ENCODE results near the gene FAM187B.
"Not testable (repeated sequence)": the region's sequence is repeated elsewhere in the genome, so short reads cannot be mapped to it uniquely, and the experiment has no call there.

The FAM187B gene

DNA sequence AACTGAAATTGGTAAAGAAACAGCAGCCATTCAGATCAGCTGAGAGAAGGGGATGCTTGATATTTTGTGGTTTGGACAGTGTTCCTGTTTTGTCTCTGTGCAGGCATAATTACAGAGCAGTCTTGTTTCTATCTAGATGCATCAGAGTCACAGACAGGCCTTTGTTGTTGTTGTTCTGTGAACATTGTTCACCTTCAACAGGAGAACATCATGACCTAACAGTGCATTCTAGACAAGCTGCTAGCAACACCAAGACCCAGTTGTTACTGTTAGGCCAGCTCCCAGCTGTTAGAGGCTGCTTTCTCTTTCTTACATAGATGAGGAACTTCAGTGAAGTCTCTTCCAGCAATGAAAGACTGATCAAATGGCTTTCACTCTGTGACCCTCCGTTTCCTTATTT is 11.8 kb upstream of the FAM187B start:
- Histone ChIP-seq H3K27me3 (ENCODE audit: insufficient read depth, poor library complexity, severe bottlenecking) (peaks cover 3% of the 10 kb centered on the region), H3K27ac (replicated peaks) (no peak overlapping the region), H3K4me3 (replicated peaks; ENCODE audit: insufficient read depth, low read length) (no peak overlapping the region)
- TF ChIP-seq SPI1 (IDR thresholded peaks at IDR 0.05; ENCODE audit: borderline replicate concordance, low read depth), result peak; percentile 59; the same call in 1 of the 2 replicates
- TF ChIP-seq, protein P1, sequence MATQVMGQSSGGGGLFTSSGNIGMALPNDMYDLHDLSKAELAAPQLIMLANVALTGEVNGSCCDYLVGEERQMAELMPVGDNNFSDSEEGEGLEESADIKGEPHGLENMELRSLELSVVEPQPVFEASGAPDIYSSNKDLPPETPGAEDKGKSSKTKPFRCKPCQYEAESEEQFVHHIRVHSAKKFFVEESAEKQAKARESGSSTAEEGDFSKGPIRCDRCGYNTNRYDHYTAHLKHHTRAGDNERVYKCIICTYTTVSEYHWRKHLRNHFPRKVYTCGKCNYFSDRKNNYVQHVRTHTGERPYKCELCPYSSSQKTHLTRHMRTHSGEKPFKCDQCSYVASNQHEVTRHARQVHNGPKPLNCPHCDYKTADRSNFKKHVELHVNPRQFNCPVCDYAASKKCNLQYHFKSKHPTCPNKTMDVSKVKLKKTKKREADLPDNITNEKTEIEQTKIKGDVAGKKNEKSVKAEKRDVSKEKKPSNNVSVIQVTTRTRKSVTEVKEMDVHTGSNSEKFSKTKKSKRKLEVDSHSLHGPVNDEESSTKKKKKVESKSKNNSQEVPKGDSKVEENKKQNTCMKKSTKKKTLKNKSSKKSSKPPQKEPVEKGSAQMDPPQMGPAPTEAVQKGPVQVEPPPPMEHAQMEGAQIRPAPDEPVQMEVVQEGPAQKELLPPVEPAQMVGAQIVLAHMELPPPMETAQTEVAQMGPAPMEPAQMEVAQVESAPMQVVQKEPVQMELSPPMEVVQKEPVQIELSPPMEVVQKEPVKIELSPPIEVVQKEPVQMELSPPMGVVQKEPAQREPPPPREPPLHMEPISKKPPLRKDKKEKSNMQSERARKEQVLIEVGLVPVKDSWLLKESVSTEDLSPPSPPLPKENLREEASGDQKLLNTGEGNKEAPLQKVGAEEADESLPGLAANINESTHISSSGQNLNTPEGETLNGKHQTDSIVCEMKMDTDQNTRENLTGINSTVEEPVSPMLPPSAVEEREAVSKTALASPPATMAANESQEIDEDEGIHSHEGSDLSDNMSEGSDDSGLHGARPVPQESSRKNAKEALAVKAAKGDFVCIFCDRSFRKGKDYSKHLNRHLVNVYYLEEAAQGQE (IDR thresholded peaks at IDR 0.05; ENCODE audit: insufficient replicate concordance, low read depth), result no peak
- DNase-seq (ENCODE audit: low read depth in 1 of 2, low spot score in 1 of 2), result peak in 1 of 2 experiments; percentile 23

DNA sequence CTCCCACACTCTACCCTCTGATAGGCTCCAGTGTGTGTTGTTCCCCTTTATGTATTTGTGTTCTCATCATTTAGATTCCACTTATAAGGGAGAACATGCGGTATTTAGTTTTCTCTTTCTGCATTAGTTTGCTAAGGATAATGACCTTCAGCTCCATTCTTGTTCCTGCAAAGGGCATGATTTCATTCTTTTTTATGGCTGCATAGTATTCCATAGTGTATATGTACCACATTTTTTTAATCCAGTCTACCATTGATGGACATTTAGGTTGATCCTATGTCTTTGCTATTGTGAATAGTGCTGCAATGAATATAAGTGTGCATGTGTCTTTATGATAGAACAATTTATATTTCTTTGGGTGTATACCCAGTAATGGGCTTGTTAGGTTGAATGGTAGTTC is 11.1 kb upstream of the FAM187B start:
- H3K4me3 ChIP-seq (replicated peaks; ENCODE audit: insufficient read depth, low read length); H3K27me3 ChIP-seq (ENCODE audit: insufficient read depth, poor library complexity, severe bottlenecking); H3K27ac ChIP-seq (replicated peaks); DNase-seq (ENCODE audit: low read depth in 1 of 2, low spot score in 1 of 2): not testable (repeated sequence)

DNA sequence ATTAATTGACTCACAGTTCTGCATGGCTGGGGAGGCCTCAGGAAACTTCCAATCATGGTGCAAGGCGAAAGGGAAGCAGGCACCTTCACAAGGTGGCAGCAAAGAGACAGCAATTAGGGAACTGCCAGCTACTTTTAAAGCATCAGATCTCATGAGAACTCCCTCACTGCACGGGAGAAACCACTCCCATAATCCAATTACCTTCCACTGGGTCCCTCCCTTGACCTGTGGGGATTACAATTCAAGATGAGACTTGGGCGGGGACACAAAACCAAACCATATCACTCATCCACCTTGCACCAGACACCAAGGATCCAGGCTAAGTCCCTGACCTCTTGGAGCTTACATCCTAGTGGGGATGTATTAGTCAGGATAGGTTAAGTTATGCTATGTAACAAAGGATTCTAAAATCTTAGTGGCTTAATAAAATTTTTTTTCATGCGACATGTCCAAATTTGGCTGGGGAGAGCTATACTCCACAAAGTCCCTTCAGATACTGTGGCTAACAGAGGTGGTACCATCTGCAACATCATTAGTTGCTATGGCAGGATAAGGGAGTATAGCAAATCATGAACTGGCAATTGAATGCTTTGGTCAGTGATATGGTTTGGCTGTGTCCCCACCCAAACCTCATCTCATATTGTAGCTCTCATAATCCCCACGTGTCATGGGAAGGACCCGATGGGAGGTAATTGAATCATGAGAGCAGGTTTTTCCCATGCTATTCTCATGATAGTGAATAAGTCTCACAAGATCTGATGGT is 8.3 kb upstream of the FAM187B start:
- no peak overlapping the region for H3K27ac ChIP-seq (replicated peaks)
- TF ChIP-seq GABPA (IDR thresholded peaks at IDR 0.05; ENCODE audit: low read depth) (no peak), SPI1 (IDR thresholded peaks at IDR 0.05; ENCODE audit: borderline replicate concordance, low read depth) (no peak), POLR2AphosphoS5 (IDR thresholded peaks at IDR 0.05; ENCODE audit: low read depth) (no peak)
- TF ChIP-seq, protein P2, sequence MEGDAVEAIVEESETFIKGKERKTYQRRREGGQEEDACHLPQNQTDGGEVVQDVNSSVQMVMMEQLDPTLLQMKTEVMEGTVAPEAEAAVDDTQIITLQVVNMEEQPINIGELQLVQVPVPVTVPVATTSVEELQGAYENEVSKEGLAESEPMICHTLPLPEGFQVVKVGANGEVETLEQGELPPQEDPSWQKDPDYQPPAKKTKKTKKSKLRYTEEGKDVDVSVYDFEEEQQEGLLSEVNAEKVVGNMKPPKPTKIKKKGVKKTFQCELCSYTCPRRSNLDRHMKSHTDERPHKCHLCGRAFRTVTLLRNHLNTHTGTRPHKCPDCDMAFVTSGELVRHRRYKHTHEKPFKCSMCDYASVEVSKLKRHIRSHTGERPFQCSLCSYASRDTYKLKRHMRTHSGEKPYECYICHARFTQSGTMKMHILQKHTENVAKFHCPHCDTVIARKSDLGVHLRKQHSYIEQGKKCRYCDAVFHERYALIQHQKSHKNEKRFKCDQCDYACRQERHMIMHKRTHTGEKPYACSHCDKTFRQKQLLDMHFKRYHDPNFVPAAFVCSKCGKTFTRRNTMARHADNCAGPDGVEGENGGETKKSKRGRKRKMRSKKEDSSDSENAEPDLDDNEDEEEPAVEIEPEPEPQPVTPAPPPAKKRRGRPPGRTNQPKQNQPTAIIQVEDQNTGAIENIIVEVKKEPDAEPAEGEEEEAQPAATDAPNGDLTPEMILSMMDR (IDR thresholded peaks at IDR 0.05; ENCODE audit: insufficient read depth, low read length), result no peak
- TF ChIP-seq, protein P1 (IDR thresholded peaks at IDR 0.05; ENCODE audit: insufficient replicate concordance, low read depth), result no peak
- DNase-seq (ENCODE audit: low read depth in 1 of 2, low spot score in 1 of 2), result peak in 1 of 2 experiments; percentile 18
- no peak overlapping the region for H3K4me3 ChIP-seq (replicated peaks; ENCODE audit: insufficient read depth, low read length)
- no peaks in the 10 kb centered on the region for H3K27me3 ChIP-seq (ENCODE audit: insufficient read depth, poor library complexity, severe bottlenecking)

DNA sequence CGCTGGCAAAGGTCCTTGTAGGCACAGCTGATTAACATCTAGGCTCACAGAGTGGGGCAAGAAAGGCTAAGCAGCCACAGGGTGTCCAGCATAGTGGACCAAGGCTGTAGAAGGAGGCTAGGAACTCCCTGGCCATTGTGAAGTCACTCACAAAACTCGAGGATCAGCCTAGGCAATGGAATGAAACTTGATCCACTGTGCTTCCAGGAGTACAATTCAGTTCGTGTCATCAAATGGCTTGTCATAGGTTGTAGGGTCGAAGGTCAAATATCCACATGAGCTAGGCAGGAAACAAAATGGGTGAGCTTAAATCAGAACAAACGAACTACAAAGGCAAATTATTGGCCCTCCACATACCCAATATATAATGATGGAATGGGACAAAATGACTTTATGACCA is 4.4 kb upstream of the FAM187B start:
- Histone ChIP-seq H3K27ac (replicated peaks) (no peak overlapping the region), H3K27me3 (ENCODE audit: insufficient read depth, poor library complexity, severe bottlenecking) (no peaks in the 10 kb centered on the region), H3K4me3 (replicated peaks; ENCODE audit: insufficient read depth, low read length) (no peak overlapping the region)
- DNase-seq (ENCODE audit: low read depth in 1 of 2, low spot score in 1 of 2), result no peak
- no peak for TF ChIP-seq GABPA (IDR thresholded peaks at IDR 0.05; ENCODE audit: low read depth)

DNA sequence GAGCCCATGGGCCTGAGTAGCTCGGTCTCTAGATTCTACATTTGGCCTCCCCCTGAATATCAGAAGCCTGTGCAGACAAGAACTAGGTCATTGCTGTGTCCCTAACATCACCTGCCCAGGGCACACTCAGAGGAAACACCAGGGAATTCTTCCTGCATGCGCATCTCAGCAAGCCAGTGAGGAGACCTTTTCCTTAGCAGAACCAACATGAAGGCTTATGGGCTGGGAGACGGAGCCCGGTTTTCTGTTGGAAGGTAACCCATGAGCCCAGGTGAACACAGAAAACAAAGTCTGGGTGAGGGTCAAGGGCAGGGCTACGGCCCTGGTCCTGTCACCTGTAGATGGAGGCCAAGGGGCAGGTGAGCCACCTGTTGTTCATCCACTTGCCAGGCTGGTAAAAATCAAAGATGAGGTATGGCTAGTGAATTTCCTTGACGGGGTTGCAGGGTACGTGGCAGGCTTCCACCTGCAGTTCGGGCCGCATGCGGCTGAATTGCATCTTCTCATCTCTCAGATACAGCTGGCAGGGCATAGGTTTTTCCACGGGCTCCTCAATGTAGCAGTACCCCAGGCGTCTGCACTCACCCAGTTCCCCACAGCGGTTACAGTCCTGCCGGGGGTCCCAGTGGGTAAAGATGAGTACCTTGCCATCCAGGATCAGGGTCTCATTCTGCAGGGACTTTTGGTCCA is 3.6 kb upstream of the FAM187B start:
- Histone ChIP-seq H3K27ac (replicated peaks) (no peak overlapping the region), H3K4me3 (replicated peaks; ENCODE audit: insufficient read depth, low read length) (no peak overlapping the region), H3K27me3 (ENCODE audit: insufficient read depth, poor library complexity, severe bottlenecking) (no peaks in the 10 kb centered on the region)
- no peak for DNase-seq (ENCODE audit: low read depth in 1 of 2, low spot score in 1 of 2)
- TF ChIP-seq POLR2AphosphoS5 (IDR thresholded peaks at IDR 0.05; ENCODE audit: low read depth) (no peak), GABPA (IDR thresholded peaks at IDR 0.05; ENCODE audit: low read depth) (no peak), SPI1 (IDR thresholded peaks at IDR 0.05; ENCODE audit: borderline replicate concordance, low read depth) (no peak)
- TF ChIP-seq, protein P1 (IDR thresholded peaks at IDR 0.05; ENCODE audit: insufficient replicate concordance, low read depth), result no peak
- TF ChIP-seq, protein P2 (IDR thresholded peaks at IDR 0.05; ENCODE audit: insufficient read depth, low read length), result no peak

Data from HL-60 (cell line).